ENCODE results near the gene CMTM4.

The CMTM4 gene

GRCh38 chr16:66701026-66701425, 4.5 kb upstream of the CMTM4 start:
- POLR2A ChIA-PET, result no interaction called here
- no peak for DNase-seq (ENCODE audit: extremely low spot score)
- CTCF ChIA-PET, result interaction anchor here (0.7 to 2.0 kb wide), 3 partner anchors 8 to 167 kb away, joined by 3 to 4 read pairs (median 3); no protein-coding TSS in a partner anchor
- TF ChIP-seq CTCF (IDR thresholded peaks at IDR 0.05; ENCODE audit: control extremely low read depth, extremely low read depth, low read depth, missing control alignments), result no peak

- CTCF ChIA-PET, result interaction anchor here (1.0 to 2.0 kb wide), 3 partner anchors 9 to 168 kb away, joined by 3 to 4 read pairs (median 3); no protein-coding TSS in a partner anchor
- TF ChIP-seq CTCF (IDR thresholded peaks at IDR 0.05; ENCODE audit: control extremely low read depth, extremely low read depth, low read depth, missing control alignments), result no peak
- DNase-seq (ENCODE audit: extremely low spot score), result no peak
- POLR2A ChIA-PET, result no interaction called here
Observed at GRCh38 chr16:66699898-66700297, 3.4 kb upstream of the CMTM4 start.

- DNase-seq (ENCODE audit: extremely low spot score), result no peak
- ChIA-PET CTCF (interaction anchor here (0.6 to 2.0 kb wide), 5 partner anchors 11 to 159 kb away, joined by 3 to 8 read pairs (median 4); partner anchors contain the start of gene NAE1), POLR2A (no interaction called here)
- no peak for TF ChIP-seq CTCF (IDR thresholded peaks at IDR 0.05; ENCODE audit: control extremely low read depth, extremely low read depth, low read depth, missing control alignments)
Observed at GRCh38 chr16:66698046-66698445, 1.5 kb upstream of the CMTM4 start.

GRCh38 chr16:66695935-66696668, 441 bp downstream of the CMTM4 start:
- TF ChIP-seq CTCF (IDR thresholded peaks at IDR 0.05; ENCODE audit: control extremely low read depth, extremely low read depth, low read depth, missing control alignments), result no peak
- ChIA-PET CTCF (interaction anchor here (1.0 to 2.0 kb wide), 4 partner anchors 45 to 240 kb away, joined by 3 to 8 read pairs (median 4); partner anchors contain the start of gene DYNC1LI2), POLR2A (no interaction called here)
- DNase-seq (ENCODE audit: extremely low spot score), result no peak

- no peak for DNase-seq (ENCODE audit: extremely low spot score)
- POLR2A ChIA-PET, result no interaction called here
- CTCF ChIA-PET, result interaction anchor here (0.7 to 1.5 kb wide), 4 partner anchors 45 to 240 kb away, joined by 3 to 4 read pairs (median 3); partner anchors contain the start of gene DYNC1LI2
- no peak for TF ChIP-seq CTCF (IDR thresholded peaks at IDR 0.05; ENCODE audit: control extremely low read depth, extremely low read depth, low read depth, missing control alignments)
Observed at GRCh38 chr16:66695471-66695934, 1.0 kb downstream of the CMTM4 start.

GRCh38 chr16:66693149-66693548, 3.4 kb downstream of the CMTM4 start:
- TF ChIP-seq CTCF (IDR thresholded peaks at IDR 0.05; ENCODE audit: control extremely low read depth, extremely low read depth, low read depth, missing control alignments), result no peak
- ChIA-PET POLR2A (no interaction called here), CTCF (interaction anchor here (1.2 kb wide), 1 partner anchor 31 kb away, joined by 4 read pairs; no protein-coding TSS in a partner anchor)
- DNase-seq (ENCODE audit: extremely low spot score), result no peak

Measured in GM10248 (cell line).